GM23338 (cell line): ENCODE results near the gene SAMD13. TPM values are rescaled to one million over a fixed set of nuclear protein-coding genes. Genes with fewer than 3 reads are reported as not detected.

Experiments used
- ATAC-seq: fragments of 200-7000 bp; cut with Tn5 transposase; 3 replicates; pipeline ENCODE4 v1.9.1; 2020
- DNase-seq: peaks from one replicate; pipeline ENCODE4 v3.0.0-alpha.2; 2015; ENCODE audit warnings: low spot score
- H2AFZ ChIP-seq: fragments of 200-600 bp; sonication (generic); 2 replicates; pipeline ENCODE4 v1.8.0; 2016; ENCODE audit warnings: antibody characterized with exemption, mild to moderate bottlenecking, moderate library complexity
- H3F3A ChIP-seq: fragments of 200-600 bp; sonication (generic); replicated peaks from 2 replicates; pipeline ENCODE4 v1.8.0; 2017; ENCODE audit warnings: antibody characterized with exemption, mixed run types, low read depth
- H3K27ac ChIP-seq: fragments of 200-600 bp; sonication (generic); 2 replicates; pipeline ENCODE4 v1.6.1; 2016; ENCODE audit warnings: low read depth
- H3K27me3 ChIP-seq: fragments of 200-600 bp; sonication (generic); 2 replicates; pipeline ENCODE4 v1.8.0; 2016; ENCODE audit warnings: mild to moderate bottlenecking, mixed run types, moderate library complexity; ENCODE audit not compliant: insufficient read depth
- H3K36me3 ChIP-seq: fragments of 200-600 bp; sonication (generic); 2 replicates; pipeline ENCODE4 v1.8.0; 2016; ENCODE audit warnings: mild to moderate bottlenecking; ENCODE audit not compliant: insufficient read depth
- H3K4me1 ChIP-seq: fragments of 200-600 bp; sonication (generic); 2 replicates; pipeline ENCODE4 v1.8.0; 2016; ENCODE audit warnings: mild to moderate bottlenecking, moderate library complexity; ENCODE audit not compliant: insufficient read depth
- H3K4me2 ChIP-seq: fragments of 200-600 bp; sonication (generic); 2 replicates; pipeline ENCODE4 v1.7.1; 2017; ENCODE audit warnings: mixed run types
- H3K4me3 ChIP-seq: fragments of 200-600 bp; sonication (generic); 2 replicates; pipeline ENCODE4 v1.6.1; 2016; ENCODE audit warnings: mixed run types
- H3K79me2 ChIP-seq: fragments of 200-600 bp; sonication (generic); replicated peaks from 2 replicates; pipeline ENCODE4 v1.8.0; 2017; ENCODE audit warnings: mild to moderate bottlenecking; ENCODE audit not compliant: insufficient read depth
- H3K9me2 ChIP-seq: fragments of 200-600 bp; sonication (generic); 2 replicates; pipeline ENCODE4 v1.8.0; 2017; ENCODE audit not compliant: insufficient read depth
- H4K20me1 ChIP-seq: fragments of 200-600 bp; sonication (generic); replicated peaks from 2 replicates; pipeline ENCODE4 v1.8.0; 2017; ENCODE audit warnings: mild to moderate bottlenecking; ENCODE audit not compliant: insufficient read depth
- H3K27ac Mint-ChIP-seq: 2 replicates; pipeline ENCODE4 v1.8.0; 2020; ENCODE audit warnings: inconsistent platforms, mild to moderate bottlenecking, moderate library complexity, mixed read lengths
- H3K27me3 Mint-ChIP-seq: 3 replicates; pipeline ENCODE4 v1.8.0; 2022; ENCODE audit warnings: low read depth, mild to moderate bottlenecking, moderate library complexity, mixed read lengths, inconsistent platforms; ENCODE audit not compliant: insufficient read depth, poor library complexity
- H3K36me3 Mint-ChIP-seq: 3 replicates; pipeline ENCODE4 v1.8.0; 2021; ENCODE audit warnings: low read depth, mild to moderate bottlenecking, inconsistent platforms, moderate library complexity, mixed read lengths
- H3K4me1 Mint-ChIP-seq: 3 replicates; pipeline ENCODE4 v1.8.0; 2020; ENCODE audit warnings: mild to moderate bottlenecking, inconsistent platforms, mixed read lengths
- H3K4me3 Mint-ChIP-seq: 3 replicates; pipeline ENCODE4 v1.8.0; 2021; ENCODE audit warnings: moderate library complexity, mild to moderate bottlenecking, inconsistent platforms, mixed read lengths
- H3K9me3 Mint-ChIP-seq: 3 replicates; pipeline ENCODE4 v1.8.0; 2020; ENCODE audit warnings: moderate library complexity, mild to moderate bottlenecking, inconsistent platforms, mixed read lengths
- EZH2 ChIP-seq: fragments of 200-600 bp; sonication (generic); IDR thresholded peaks from one replicate; pipeline ENCODE4 v1.8.0; 2017; ENCODE audit warnings: antibody characterized with exemption, mild to moderate bottlenecking, low read depth; ENCODE audit not compliant: unreplicated experiment
- EZH2phosphoT487 ChIP-seq: fragments of 200-600 bp; sonication (generic); IDR thresholded peaks from one replicate; pipeline ENCODE4 v1.8.1; 2018; ENCODE audit warnings: antibody characterized with exemption; ENCODE audit not compliant: unreplicated experiment
- JUNB ChIP-seq: IDR thresholded peaks from one replicate; pipeline ENCODE4 v1.6.1; 2016; ENCODE audit warnings: antibody characterized with exemption; ENCODE audit not compliant: unreplicated experiment
- POLR2AphosphoS5 ChIP-seq: IDR thresholded peaks from 2 replicates; pipeline ENCODE4 v1.6.1; 2016; ENCODE audit warnings: antibody characterized with exemption, low read depth
- ZNF331 ChIP-seq: fragments of 250-450 bp; sonication (Bioruptor Pico); IDR thresholded peaks from 2 replicates; pipeline ENCODE4 v1.5.0; 2020; ENCODE audit warnings: low read depth, mild to moderate bottlenecking, moderate library complexity
- long read RNA-seq: library from polyadenylated mRNA; unstranded; transcript quantifications from one replicate; pipeline ENCODE4 v2.0.0, GENCODE V29; 2020; ENCODE audit not compliant: unreplicated experiment
- polyA plus RNA-seq: library from polyadenylated mRNA; unstranded; fragments of >200 nt; fragmentation: Nextera tagmentation; extraction: Ambion mirVana; gene quantifications from 2 replicates; pipeline ENCODE4 v1.2.1, GENCODE V29; 2016
- total RNA-seq: library from RNA; depleted of rRNA; stranded (reverse); fragments of >200 nt; shearing (Covaris generic); gene quantifications from 2 replicates; pipeline ENCODE4 v1.2.3, GENCODE V29; 2014; rRNA removed
- TF ChIP-seq, protein P1 (sequence below), 2 experiments: fragments of 200-600 bp in 1 of 2; sonication (generic) in 1 of 2; conservative IDR thresholded peaks; 2 replicates each; pipeline versions ENCODE4 v1.5.1 to v1.6.1; 2016 to 2017; ENCODE audit warnings: antibody characterized with exemption in 2 of 2, low read depth in 2 of 2, mild to moderate bottlenecking in 2 of 2, moderate library complexity in 1 of 2
- TF ChIP-seq, protein P2 (sequence below): fragments of 250-450 bp; sonication (Bioruptor Pico); IDR thresholded peaks from 2 replicates; pipeline ENCODE4 v1.5.0; 2020; ENCODE audit warnings: mild to moderate bottlenecking, moderate library complexity
- TF ChIP-seq, protein P3 (sequence below): IDR thresholded peaks from one replicate; pipeline ENCODE4 v1.6.1; 2018; ENCODE audit warnings: antibody characterized with exemption; ENCODE audit not compliant: unreplicated experiment

The SAMD13 gene, protein sequence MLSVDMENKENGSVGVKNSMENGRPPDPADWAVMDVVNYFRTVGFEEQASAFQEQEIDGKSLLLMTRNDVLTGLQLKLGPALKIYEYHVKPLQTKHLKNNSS
- 3.6 and 4.7 TPM in 2 replicates for total RNA-seq
- polyA plus RNA-seq = 2.1 and 2.5 TPM in 2 replicates
- long read RNA-seq, partial matches to known transcripts = 1 of 3 reads
- long read RNA-seq, other reads (novel, unspliced or antisense) = 1 of 3 reads

DNA sequence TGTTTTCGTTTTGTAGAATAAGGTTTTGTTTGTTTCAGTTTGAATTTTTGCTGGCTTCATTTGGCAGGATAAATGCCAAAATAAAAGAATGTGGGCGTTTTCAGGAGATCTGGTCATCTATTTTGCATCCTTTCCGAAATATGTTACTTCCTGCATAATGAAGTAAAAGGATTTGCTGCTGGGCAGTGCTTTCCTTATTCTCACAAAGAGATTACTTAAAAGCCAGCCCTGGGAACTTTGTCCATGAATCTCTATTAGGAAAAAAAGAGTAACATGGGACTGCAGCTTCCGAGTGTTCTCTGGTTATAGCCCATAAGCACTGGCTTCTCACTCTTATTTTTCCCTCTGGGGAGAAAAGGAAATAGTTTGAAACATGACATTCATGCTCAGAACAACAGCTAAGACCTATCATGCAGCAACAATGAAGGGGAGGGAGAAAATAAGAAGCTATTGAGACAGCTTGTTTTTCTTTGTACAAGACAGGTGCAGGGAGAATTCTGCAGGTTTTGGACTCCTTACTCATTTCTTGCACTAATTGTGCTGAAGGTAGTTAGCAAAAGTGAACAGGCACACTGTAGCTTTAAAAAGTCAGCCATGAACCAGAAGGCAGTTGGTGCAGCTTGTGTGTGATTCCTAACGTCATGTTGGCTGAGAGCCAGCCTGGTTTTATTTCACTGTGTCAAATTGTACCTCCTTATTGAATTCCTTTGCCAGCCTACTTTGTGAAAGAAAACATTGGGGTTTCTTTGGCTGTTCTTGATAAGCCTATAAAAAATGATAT, at the start of gene SAMD13:
Gene SAMD13 (plus strand): TSS at position 705 of the 781 bp plus-strand sequence. CDS start 1,527 bp downstream, outside the sequence.
- H3K4me3 Mint-ChIP-seq = peak within 1 kb of the TSS; percentile 58
- Histone ChIP-seq H4K20me1 (no peaks in the 10 kb centered on the region), H3K27me3 (no peaks in the 10 kb centered on the region), H3K4me3 (peak within 1 kb of the TSS; percentile 43), H3K4me1 (peaks cover 44% of the 10 kb centered on the region), H3K9me2 (no peaks in the 10 kb centered on the region), H3K27ac (0 out of 2 replicates have a peak within 1 kb of the TSS, but pooled peaks have one; percentile 27), H2AFZ (no peak within 1 kb of the TSS; the same call in 1 of the 2 replicates), H3F3A (no peaks in the 10 kb centered on the region), H3K36me3 (no peaks in the 10 kb centered on the region), H3K79me2 (no peaks in the 10 kb centered on the region), H3K4me2 (peak within 1 kb of the TSS; percentile 83)
- no peaks in the 10 kb centered on the region for H3K36me3 Mint-ChIP-seq
- no peaks in the 10 kb centered on the region for H3K9me3 Mint-ChIP-seq
- peak within 1 kb of the TSS; percentile 71 for H3K27ac Mint-ChIP-seq
- TF ChIP-seq, protein P1, sequence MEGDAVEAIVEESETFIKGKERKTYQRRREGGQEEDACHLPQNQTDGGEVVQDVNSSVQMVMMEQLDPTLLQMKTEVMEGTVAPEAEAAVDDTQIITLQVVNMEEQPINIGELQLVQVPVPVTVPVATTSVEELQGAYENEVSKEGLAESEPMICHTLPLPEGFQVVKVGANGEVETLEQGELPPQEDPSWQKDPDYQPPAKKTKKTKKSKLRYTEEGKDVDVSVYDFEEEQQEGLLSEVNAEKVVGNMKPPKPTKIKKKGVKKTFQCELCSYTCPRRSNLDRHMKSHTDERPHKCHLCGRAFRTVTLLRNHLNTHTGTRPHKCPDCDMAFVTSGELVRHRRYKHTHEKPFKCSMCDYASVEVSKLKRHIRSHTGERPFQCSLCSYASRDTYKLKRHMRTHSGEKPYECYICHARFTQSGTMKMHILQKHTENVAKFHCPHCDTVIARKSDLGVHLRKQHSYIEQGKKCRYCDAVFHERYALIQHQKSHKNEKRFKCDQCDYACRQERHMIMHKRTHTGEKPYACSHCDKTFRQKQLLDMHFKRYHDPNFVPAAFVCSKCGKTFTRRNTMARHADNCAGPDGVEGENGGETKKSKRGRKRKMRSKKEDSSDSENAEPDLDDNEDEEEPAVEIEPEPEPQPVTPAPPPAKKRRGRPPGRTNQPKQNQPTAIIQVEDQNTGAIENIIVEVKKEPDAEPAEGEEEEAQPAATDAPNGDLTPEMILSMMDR (conservative IDR thresholded peaks at IDR 0.05; ENCODE audit: low read depth in 2 of 2) = no peak
- TF ChIP-seq POLR2AphosphoS5 (no peak), JUNB (no peak), EZH2phosphoT487 (no peak), ZNF331 (CRISPR knock-in tag) (no peak), EZH2 (no peak)
- TF ChIP-seq, protein P2, sequence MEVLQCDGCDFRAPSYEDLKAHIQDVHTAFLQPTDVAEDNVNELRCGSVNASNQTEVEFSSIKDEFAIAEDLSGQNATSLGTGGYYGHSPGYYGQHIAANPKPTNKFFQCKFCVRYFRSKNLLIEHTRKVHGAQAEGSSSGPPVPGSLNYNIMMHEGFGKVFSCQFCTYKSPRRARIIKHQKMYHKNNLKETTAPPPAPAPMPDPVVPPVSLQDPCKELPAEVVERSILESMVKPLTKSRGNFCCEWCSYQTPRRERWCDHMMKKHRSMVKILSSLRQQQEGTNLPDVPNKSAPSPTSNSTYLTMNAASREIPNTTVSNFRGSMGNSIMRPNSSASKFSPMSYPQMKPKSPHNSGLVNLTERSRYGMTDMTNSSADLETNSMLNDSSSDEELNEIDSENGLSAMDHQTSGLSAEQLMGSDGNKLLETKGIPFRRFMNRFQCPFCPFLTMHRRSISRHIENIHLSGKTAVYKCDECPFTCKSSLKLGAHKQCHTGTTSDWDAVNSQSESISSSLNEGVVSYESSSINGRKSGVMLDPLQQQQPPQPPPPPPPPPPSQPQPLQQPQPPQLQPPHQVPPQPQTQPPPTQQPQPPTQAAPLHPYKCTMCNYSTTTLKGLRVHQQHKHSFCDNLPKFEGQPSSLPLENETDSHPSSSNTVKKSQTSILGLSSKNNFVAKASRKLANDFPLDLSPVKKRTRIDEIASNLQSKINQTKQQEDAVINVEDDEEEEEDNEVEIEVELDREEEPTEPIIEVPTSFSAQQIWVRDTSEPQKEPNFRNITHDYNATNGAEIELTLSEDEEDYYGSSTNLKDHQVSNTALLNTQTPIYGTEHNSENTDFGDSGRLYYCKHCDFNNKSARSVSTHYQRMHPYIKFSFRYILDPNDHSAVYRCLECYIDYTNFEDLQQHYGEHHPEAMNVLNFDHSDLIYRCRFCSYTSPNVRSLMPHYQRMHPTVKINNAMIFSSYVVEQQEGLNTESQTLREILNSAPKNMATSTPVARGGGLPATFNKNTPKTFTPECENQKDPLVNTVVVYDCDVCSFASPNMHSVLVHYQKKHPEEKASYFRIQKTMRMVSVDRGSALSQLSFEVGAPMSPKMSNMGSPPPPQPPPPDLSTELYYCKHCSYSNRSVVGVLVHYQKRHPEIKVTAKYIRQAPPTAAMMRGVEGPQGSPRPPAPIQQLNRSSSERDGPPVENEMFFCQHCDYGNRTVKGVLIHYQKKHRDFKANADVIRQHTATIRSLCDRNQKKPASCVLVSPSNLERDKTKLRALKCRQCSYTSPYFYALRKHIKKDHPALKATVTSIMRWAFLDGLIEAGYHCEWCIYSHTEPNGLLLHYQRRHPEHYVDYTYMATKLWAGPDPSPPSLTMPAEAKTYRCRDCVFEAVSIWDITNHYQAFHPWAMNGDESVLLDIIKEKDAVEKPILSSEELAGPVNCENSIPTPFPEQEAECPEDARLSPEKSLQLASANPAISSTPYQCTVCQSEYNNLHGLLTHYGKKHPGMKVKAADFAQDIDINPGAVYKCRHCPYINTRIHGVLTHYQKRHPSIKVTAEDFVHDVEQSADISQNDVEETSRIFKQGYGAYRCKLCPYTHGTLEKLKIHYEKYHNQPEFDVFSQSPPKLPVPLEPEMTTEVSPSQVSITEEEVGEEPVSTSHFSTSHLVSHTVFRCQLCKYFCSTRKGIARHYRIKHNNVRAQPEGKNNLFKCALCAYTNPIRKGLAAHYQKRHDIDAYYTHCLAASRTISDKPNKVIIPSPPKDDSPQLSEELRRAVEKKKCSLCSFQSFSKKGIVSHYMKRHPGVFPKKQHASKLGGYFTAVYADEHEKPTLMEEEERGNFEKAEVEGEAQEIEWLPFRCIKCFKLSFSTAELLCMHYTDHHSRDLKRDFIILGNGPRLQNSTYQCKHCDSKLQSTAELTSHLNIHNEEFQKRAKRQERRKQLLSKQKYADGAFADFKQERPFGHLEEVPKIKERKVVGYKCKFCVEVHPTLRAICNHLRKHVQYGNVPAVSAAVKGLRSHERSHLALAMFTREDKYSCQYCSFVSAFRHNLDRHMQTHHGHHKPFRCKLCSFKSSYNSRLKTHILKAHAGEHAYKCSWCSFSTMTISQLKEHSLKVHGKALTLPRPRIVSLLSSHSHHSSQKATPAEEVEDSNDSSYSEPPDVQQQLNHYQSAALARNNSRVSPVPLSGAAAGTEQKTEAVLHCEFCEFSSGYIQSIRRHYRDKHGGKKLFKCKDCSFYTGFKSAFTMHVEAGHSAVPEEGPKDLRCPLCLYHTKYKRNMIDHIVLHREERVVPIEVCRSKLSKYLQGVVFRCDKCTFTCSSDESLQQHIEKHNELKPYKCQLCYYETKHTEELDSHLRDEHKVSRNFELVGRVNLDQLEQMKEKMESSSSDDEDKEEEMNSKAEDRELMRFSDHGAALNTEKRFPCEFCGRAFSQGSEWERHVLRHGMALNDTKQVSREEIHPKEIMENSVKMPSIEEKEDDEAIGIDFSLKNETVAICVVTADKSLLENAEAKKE = no peak
- TF ChIP-seq, protein P3, sequence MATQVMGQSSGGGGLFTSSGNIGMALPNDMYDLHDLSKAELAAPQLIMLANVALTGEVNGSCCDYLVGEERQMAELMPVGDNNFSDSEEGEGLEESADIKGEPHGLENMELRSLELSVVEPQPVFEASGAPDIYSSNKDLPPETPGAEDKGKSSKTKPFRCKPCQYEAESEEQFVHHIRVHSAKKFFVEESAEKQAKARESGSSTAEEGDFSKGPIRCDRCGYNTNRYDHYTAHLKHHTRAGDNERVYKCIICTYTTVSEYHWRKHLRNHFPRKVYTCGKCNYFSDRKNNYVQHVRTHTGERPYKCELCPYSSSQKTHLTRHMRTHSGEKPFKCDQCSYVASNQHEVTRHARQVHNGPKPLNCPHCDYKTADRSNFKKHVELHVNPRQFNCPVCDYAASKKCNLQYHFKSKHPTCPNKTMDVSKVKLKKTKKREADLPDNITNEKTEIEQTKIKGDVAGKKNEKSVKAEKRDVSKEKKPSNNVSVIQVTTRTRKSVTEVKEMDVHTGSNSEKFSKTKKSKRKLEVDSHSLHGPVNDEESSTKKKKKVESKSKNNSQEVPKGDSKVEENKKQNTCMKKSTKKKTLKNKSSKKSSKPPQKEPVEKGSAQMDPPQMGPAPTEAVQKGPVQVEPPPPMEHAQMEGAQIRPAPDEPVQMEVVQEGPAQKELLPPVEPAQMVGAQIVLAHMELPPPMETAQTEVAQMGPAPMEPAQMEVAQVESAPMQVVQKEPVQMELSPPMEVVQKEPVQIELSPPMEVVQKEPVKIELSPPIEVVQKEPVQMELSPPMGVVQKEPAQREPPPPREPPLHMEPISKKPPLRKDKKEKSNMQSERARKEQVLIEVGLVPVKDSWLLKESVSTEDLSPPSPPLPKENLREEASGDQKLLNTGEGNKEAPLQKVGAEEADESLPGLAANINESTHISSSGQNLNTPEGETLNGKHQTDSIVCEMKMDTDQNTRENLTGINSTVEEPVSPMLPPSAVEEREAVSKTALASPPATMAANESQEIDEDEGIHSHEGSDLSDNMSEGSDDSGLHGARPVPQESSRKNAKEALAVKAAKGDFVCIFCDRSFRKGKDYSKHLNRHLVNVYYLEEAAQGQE = no peak
- H3K4me1 Mint-ChIP-seq = peaks cover 39% of the 10 kb centered on the region
- no peaks in the 10 kb centered on the region for H3K27me3 Mint-ChIP-seq
- no peak for ATAC-seq
- DNase-seq = no peak
